Measurements from ENCODE around the gene ZNF83.
"Not testable (repeated sequence)": the region's sequence is repeated elsewhere in the genome, so short reads cannot be mapped to it uniquely, and the experiment has no call there.

Gene ZNF83

DNA sequence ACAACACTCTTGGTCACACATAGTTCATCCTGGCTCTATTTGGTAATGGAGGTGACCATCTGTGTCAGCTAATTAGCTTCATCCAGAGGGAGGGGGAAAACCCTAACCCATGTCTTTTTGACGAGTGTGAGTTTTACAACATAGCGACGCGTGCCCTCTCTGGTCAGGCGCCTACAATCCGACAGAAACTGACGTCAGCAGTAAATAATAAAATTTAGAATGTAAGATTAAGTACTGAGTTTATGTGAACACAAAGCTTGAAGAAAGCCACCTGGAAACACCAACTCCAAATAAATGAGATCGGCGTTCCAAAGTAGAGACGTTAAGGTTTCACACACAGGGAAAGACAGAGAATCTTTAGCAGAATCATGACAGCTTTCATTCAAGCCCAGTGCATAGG is 1.8 kb upstream of the ZNF83 start:
- DNase-seq = no peak

- DNase-seq = peak in 10 of 51 donors; percentile 5 to 67 (median 12)
These were observed 446 bp upstream of the ZNF83 start for GRCh38 chr19:52638601-52639000.

DNA sequence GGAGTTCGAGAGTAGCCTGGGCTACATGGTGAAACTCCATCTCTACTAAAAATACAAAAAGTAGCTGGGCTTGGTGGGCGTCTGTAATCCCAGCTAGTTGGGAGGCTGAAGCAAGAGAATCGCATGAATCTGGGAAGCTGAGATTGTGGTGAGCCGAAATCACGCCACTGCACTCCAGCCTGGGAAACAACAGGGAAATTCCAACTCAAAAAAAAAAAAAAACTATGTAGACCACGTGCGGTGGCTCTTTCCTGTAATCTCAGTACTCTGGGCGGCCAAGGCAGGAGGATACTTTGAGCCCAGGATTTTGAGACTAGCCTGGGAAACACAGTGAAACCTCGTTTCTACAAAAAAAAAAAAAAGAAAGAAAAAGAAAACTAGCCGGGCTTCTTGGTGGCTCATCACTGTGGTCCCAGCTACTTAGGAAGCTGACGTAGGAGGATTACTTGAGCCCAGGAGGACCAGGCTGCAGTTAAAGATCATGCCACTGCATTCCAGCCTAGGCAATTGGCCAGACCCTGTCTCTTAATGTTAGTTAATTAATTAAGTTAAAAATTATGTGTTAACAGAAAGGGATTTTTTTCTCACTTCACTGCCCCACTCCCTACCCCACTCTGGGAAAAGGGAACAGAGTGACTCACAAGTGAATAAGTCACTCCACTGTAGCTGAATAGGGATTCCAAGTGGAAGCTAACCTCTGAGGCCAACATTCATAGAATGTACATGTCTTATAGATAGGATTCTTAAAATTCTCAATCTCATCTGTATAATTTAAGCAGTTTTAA is 2.2 kb downstream of the ZNF83 start:
- DNase-seq = no peak

DNA sequence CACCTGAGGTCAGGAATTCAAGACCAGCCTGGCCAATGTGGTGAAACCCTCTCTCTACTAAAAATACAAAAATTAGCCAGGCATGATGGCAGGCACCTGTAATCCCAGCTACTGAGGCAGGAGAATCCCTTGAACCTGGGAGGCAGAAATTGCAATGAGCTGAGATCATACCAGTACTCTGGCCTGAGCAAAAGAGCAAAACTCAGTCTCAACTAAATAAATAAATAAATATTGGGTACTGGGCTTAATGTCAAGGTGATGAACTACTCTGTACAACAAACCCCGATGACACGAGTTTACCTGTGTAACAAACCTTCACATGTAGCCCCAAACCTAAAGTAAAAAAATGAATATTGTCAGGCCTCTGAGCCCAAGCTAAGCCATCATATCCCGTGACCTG is 10.7 kb downstream of the ZNF83 start:
- DNase-seq = not testable (repeated sequence)

DNA sequence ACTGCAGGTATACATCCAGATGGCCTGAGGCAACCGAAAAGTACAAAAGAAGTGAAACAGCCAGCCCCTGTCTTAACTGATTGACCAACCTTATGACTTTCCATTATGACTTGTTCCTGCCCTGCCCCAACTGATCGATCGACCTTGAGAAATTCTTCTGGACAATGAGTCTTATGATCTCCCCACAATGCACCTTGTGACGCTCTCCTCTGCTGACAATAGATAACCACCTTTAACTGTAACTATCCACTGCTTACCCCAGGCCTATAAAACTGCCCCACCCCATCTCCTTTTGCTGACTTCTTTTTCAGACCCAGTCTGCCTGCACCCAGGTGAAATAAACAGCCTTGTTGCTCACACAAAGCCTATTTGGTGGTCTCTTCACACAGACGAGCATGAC is 11.2 kb downstream of the ZNF83 start:
- no peak for DNase-seq

GRCh38 chr19:52622261-52622660 is 15.9 kb downstream of the ZNF83 start:
- DNase-seq = no peak

DNA sequence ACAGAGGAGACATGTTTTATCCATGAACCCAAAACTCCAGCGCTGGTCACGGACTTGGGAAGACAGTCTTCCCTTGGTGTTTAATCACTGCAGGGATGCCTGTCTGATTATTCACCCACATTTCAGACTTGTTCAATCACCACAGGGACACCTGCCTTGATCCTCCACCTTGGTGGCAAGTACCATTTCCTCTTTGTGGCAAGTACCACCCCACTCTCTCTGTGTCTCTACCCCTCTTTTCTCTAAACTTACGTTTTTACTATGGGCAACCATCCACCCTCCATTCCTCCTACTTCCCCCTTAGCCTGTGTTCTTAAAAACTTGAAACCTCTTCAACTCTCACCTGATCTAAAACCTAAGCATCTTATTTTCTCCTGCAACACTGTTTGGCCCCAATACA is 16.8 kb downstream of the ZNF83 start:
- DNase-seq = no peak

GRCh38 chr19:52613299-52613906 is 24.8 kb downstream of the ZNF83 start:
- DNase-seq = no peak

DNA sequence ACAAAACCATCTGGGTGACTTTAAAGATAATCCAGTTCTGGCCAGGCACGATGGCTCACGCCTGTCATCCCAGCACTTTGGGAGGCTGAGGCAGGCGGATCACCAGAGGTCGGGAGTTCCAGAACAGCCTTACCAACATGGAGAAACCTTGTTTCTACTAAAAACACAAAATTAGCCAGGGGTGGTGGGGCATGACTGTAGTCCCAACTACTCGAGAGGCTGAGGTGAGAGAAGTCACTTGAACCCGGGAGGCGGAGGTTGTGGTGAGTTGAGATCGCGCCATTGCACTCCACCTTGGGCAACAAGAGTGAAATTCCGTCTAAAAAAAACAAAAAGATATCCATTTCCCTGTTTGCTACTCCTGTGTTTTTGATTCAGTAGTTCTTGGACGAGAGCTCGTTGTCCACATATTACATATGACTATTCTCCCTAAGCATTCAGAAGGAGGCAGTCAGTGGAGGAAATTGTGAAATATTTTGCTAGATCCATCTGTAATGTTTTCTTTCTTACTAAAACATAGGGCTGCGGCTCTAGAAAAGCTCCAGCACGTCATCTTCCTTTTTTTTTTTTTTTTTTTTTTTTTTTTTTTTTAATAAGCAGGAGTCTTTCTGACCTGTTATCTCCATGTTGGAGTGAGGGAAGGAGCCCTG is 34.5 kb downstream of the ZNF83 start:
- DNase-seq = no peak

GRCh38 chr19:52602941-52603340 is 35.2 kb downstream of the ZNF83 start:
- no peak for DNase-seq

DNA sequence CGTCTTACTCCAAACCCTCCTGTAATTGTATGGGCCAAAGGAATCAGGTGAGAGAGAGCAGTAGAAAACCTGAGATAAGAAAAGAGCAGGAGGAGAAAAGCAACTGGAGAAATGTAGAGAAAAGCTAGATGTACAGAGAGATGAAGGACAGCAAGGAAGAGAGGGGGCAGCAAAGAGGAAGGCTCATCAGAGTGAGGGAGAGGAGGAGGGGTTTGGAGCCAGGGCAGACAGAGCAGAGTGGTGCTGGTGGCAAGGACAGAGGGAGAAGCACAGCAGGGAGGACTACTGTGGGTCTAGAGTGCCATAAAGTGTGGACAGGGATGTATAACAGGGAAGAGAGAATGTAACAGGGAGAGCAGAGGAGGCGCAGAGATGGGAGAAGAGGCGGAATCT is 36.2 kb downstream of the ZNF83 start:
- peak in 5 of 51 donors; percentile 2 to 13 (median 3) for DNase-seq

- peak; percentile 13 to 91 (median 71) for DNase-seq
These were observed 36.9 kb downstream of the ZNF83 start for GRCh38 chr19:52601025-52601973.

- DNase-seq = peak in 7 of 51 donors; percentile 11 to 40 (median 20)
These were observed 37.5 kb downstream of the ZNF83 start for GRCh38 chr19:52600639-52601024.

- DNase-seq = no peak
These were observed 38.9 kb downstream of the ZNF83 start for GRCh38 chr19:52599241-52599640.

GRCh38 chr19:52593441-52593840 is 44.7 kb downstream of the ZNF83 start:
- DNase-seq = not testable (repeated sequence)

GRCh38 chr19:52592301-52592700 is 45.9 kb downstream of the ZNF83 start:
- no peak for DNase-seq

- DNase-seq = no peak
These were observed 47.4 kb downstream of the ZNF83 start for GRCh38 chr19:52590728-52591127.

GRCh38 chr19:52585604-52586003 is 52.6 kb downstream of the ZNF83 start:
- no peak for DNase-seq

GRCh38 chr19:52584736-52585440 is 53.3 kb downstream of the ZNF83 start:
- DNase-seq = no peak

GRCh38 chr19:52570000-52570861 is 67.9 kb downstream of the ZNF83 start, which contains the start of gene ZNF701:
ZNF701 (plus strand) TSS chr19:52570287; CDS start chr19:52574148, 3,861 bp downstream.
- peak; percentile 34 to 96 (median 90) for DNase-seq

Measured in hypothalamus (tissue), 51 donors.